HL-60 (cell line): ENCODE data around the gene TAOK3.
"Not testable (repeated sequence)": the region's sequence is repeated elsewhere in the genome, so short reads cannot be mapped to it uniquely, and the experiment has no call there.

Experiments
- DNase-seq, 2 experiments: peaks; one replicate each; pipeline ENCODE4 v3.0.0-alpha.2; 2010 to 2020; ENCODE audit warnings: low read depth in 1 of 2, low spot score in 1 of 2
- H3K27ac ChIP-seq: fragments of 250-450 bp; sonication (Bioruptor Pico); replicated peaks from 2 replicates; pipeline ENCODE4 v1.5.1; 2020; ENCODE audit warnings: mild to moderate bottlenecking, moderate library complexity
- H3K27me3 ChIP-seq: fragments of 250-450 bp; sonication (Bioruptor Pico); 2 replicates; pipeline ENCODE4 v1.5.1; 2021; ENCODE audit warnings: mild to moderate bottlenecking, moderate library complexity; ENCODE audit not compliant: insufficient read depth, poor library complexity, severe bottlenecking
- H3K4me3 ChIP-seq: replicated peaks from 2 replicates; pipeline ENCODE4 v1.5.1; 2011; ENCODE audit warnings: mild to moderate bottlenecking, control low read depth, low read length; ENCODE audit not compliant: insufficient read depth
- CTCF ChIP-seq: IDR thresholded peaks from one replicate; pipeline ENCODE4 v1.5.1; 2011; ENCODE audit warnings: low read length, control low read depth, inconsistent platforms; ENCODE audit not compliant: insufficient read depth
- GABPA ChIP-seq: IDR thresholded peaks from 2 replicates; pipeline ENCODE4 v1.6.1; 2012; ENCODE audit warnings: low read depth
- POLR2AphosphoS5 ChIP-seq: IDR thresholded peaks from 2 replicates; pipeline ENCODE4 v1.6.1; 2012; ENCODE audit warnings: low read depth
- SPI1 ChIP-seq: IDR thresholded peaks from 2 replicates; pipeline ENCODE4 v1.6.1; 2012; ENCODE audit warnings: low read depth, mild to moderate bottlenecking, borderline replicate concordance
- TF ChIP-seq, protein P1 (sequence below): IDR thresholded peaks from 2 replicates; pipeline ENCODE4 v1.6.1; 2012; ENCODE audit warnings: low read depth; ENCODE audit not compliant: insufficient replicate concordance

Gene TAOK3

DNA sequence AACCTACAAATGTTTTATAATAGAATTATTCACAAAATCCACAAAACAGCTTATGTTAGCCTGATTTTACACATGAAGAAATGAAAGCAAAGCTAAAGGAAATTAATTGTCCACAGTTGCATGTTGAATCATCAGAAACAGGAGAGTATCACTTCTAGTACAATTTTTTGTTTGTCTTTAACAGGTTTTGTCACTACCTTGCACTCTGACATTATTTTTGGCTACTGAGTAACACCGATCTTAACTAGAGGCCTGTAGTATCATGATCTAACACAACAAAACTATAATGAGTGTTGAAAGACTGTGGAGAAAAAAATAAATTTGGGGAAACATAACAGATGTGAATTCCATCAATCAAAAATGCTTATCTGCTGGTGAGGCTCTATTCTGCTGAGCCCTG, 60.1 kb downstream of the TAOK3 start:
- Histone ChIP-seq H3K27ac (peak overlapping the region; percentile 54), H3K4me3 (no peak overlapping the region), H3K27me3 (no peaks in the 10 kb centered on the region)
- no peak for DNase-seq
- TF ChIP-seq GABPA (no peak), CTCF (no peak)

DNA sequence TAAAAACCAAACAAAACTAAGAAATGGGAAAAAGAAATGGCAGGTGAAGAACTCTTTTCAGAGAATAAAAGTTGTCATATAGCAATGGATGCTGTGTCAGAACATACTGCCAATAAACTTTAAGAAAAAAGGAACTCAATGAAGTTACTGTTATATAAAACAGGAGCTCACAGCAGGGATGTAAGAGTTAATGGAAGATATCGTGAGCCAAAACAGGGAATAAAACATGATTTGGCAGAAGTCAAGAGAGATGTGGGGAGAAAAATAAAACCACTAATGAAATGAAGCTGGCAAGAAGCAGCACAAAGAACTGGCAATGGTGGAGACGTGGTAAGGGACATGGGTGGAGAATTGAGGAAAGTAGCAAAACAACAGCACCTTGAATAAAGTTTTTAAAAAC, 61.0 kb downstream of the TAOK3 start:
- DNase-seq: no peak
- Histone ChIP-seq H3K27me3 (no peaks in the 10 kb centered on the region), H3K4me3 (no peak overlapping the region), H3K27ac (peak overlapping the region; percentile 54)
- TF ChIP-seq SPI1 (peak; percentile 56; the same call in 1 of the 2 replicates), CTCF (no peak)

- Histone ChIP-seq H3K4me3 (no peak overlapping the region), H3K27ac (no peak overlapping the region), H3K27me3 (no peaks in the 10 kb centered on the region)
- no peak for DNase-seq
- no peak for TF ChIP-seq GABPA
- TF ChIP-seq SPI1: no peak
- TF ChIP-seq POLR2AphosphoS5: no peak
- TF ChIP-seq CTCF: no peak
- TF ChIP-seq, protein P1, sequence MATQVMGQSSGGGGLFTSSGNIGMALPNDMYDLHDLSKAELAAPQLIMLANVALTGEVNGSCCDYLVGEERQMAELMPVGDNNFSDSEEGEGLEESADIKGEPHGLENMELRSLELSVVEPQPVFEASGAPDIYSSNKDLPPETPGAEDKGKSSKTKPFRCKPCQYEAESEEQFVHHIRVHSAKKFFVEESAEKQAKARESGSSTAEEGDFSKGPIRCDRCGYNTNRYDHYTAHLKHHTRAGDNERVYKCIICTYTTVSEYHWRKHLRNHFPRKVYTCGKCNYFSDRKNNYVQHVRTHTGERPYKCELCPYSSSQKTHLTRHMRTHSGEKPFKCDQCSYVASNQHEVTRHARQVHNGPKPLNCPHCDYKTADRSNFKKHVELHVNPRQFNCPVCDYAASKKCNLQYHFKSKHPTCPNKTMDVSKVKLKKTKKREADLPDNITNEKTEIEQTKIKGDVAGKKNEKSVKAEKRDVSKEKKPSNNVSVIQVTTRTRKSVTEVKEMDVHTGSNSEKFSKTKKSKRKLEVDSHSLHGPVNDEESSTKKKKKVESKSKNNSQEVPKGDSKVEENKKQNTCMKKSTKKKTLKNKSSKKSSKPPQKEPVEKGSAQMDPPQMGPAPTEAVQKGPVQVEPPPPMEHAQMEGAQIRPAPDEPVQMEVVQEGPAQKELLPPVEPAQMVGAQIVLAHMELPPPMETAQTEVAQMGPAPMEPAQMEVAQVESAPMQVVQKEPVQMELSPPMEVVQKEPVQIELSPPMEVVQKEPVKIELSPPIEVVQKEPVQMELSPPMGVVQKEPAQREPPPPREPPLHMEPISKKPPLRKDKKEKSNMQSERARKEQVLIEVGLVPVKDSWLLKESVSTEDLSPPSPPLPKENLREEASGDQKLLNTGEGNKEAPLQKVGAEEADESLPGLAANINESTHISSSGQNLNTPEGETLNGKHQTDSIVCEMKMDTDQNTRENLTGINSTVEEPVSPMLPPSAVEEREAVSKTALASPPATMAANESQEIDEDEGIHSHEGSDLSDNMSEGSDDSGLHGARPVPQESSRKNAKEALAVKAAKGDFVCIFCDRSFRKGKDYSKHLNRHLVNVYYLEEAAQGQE: no peak
Measured at GRCh38 chr12:118310320-118310719, 62.4 kb downstream of the TAOK3 start.

DNA sequence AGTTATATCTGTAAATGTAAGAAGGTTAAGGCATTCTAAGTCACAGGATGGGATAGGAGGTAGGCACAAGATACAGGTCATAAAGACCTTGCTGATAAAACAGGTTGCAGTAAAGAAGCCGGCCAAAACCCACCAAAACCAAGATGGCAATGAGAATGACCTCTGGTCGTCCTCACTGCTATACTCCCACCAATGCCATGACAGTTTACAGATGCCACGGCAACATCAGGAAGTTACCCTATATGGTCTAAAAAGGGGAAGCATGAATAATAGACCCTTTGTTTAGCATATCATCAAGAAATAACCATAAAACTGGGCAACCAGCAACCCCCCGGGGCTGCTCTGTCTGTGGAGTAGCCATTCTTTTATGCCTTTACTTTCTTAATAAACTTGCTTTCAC, 64.7 kb downstream of the TAOK3 start:
- peak overlapping the region; percentile 89 for H3K27ac ChIP-seq
- DNase-seq: peak; percentile 26 to 89
- not testable (repeated sequence) for H3K4me3 ChIP-seq, H3K27me3 ChIP-seq

DNA sequence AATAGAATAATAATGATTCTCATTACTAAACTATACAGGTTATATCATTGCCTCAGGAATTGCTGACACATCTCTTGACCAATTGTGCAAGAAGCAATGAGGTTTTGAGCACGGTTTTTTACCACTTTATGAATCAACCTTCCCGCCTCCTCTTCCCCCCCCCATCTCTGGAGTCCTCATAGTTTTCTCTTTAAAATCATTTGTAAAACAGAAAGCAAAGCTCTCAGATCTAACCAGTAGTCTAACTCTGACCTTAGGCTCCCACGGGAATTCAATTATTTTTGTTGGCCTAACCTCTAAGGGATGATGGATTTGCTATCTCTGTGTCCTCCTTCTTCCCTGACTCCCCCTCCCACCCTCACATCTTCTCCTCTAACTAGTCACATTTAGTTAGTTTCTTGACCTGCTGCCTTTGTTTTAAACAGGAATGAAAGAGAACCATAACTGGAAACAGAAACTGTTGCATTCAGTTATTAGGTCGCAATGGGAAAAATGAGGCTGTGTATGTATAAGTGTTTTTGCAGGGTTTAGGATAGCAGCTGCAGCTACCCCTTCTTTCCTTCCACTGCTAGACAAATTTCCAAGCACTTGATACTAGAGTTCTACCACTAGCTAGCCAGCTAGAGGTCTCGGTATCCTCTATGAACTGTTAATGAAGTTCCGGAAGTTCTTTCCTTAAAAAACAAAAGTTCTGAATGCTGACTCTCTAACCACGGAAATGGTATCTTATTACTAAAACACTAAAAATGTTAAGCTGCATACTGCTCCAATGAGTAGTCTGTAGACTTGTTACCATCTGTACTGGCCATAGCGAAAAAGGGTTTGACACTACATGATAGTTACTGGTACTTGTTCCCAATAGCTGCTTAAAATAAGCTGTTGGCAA, 65.4 kb downstream of the TAOK3 start:
- peak overlapping the region; percentile 5 for H3K4me3 ChIP-seq
- peak; percentile 14; the same call in 1 of the 2 replicates for TF ChIP-seq POLR2AphosphoS5
- TF ChIP-seq, protein P1: no peak
- H3K27ac ChIP-seq: peak overlapping the region; percentile 89
- no peaks in the 10 kb centered on the region for H3K27me3 ChIP-seq
- DNase-seq: peak; percentile 71 to 81
